Heart left ventricle (tissue), 13 donors: ENCODE results near the gene C16orf89.
"Not testable (repeated sequence)": the region's sequence is repeated elsewhere in the genome, so short reads cannot be mapped to it uniquely, and the experiment has no call there.

Source experiments
- POLR2A ChIP-seq, 2 donors: fragments of 450-650 bp; IDR thresholded peaks; one replicate each; pipeline ENCODE4 v1.6.1; 2017; ENCODE audit warnings: antibody characterized with exemption in 2 of 2, mild to moderate bottlenecking in 2 of 2, moderate library complexity in 2 of 2
- TF ChIP-seq, protein P1 (sequence below), 12 donors: fragments of 200-600 bp; sonication (generic) in 4 of 12; IDR thresholded peaks; one replicate each; pipeline versions ENCODE4 v1.5.0 to v1.8.0; 2018 to 2022; ENCODE audit warnings: antibody characterized with exemption in 12 of 12, mild to moderate bottlenecking in 5 of 12
- donor health status: ischemic (EF 13 %, LVEDD 7.1; RV severe dilation, severe dysfunction).
- donor health status: DM: no; HTN: yes; CAD: no.
- donor health status: DM: no; HTN: no; CAD: no.
- donor health status: ischemic (EF 25% LVEDD 6.9; RV normal size, moderate dysfunction).
- donor health status: ischemic (EF 25% LVEDD 5.7; RV mildly dilated, moderate dysfunction).
- donor health status: ischemic (EF 35%, LVEDD 5.7; RV mildly dilated, moderate dysfunction).
- donor health status: nonischemic (EF 11% LVEDD 7.7; RV severe dilation, severe dysfunction).
- donor health status: DM: yes; HTN: yes; CAD: no.
- donor health status: PGD.
- donor health status: ischemic (EF 29% LVEDD 5.4; RV normal size, mild dysfunction).
- donor health status: nonischemic (EF 23%, LVEDD 6.1; RV moderate dilation, normal function).

DNA sequence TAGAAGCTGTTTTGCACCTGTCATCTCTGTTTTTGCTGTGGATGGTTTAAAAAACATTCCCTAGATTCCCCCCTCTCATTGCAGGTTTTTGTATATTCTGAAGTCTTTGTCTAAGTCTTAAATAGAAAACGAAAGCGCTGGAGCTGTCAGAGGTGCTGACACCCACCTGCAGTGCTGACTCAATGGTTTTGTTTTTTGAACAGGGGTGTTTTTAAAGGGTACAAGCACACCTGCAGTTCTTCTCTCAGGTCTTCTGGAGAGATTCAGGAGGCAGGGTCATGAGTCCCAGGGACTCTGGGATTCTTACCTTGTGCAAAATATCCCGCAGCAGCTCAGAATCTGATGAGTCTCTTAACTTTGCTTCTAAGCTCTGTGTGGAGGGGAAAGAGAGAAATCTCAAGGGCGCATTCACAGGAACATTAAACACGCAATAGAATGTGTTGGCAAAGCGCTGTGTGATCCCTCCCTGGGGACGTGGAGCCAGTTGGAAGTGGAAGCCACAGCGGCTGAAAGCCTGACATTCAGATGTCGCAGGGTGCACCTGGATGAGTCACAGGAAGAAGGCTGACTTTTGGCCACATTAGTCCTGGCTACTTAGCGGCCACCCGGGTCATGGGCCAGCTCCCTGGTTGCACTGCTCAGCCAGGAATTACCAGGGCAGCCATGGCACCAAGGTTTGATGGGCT is 29.5 kb upstream of the C16orf89 start:
- TF ChIP-seq, protein P1, sequence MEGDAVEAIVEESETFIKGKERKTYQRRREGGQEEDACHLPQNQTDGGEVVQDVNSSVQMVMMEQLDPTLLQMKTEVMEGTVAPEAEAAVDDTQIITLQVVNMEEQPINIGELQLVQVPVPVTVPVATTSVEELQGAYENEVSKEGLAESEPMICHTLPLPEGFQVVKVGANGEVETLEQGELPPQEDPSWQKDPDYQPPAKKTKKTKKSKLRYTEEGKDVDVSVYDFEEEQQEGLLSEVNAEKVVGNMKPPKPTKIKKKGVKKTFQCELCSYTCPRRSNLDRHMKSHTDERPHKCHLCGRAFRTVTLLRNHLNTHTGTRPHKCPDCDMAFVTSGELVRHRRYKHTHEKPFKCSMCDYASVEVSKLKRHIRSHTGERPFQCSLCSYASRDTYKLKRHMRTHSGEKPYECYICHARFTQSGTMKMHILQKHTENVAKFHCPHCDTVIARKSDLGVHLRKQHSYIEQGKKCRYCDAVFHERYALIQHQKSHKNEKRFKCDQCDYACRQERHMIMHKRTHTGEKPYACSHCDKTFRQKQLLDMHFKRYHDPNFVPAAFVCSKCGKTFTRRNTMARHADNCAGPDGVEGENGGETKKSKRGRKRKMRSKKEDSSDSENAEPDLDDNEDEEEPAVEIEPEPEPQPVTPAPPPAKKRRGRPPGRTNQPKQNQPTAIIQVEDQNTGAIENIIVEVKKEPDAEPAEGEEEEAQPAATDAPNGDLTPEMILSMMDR (IDR thresholded peaks at IDR 0.05): not testable (repeated sequence)
- not testable (repeated sequence) for TF ChIP-seq POLR2A (IDR thresholded peaks at IDR 0.05)
